ENCODE measurements around the gene GZMM. TPM values are rescaled to one million over a fixed set of nuclear protein-coding genes. Genes with fewer than 3 reads are reported as not detected.
A peak's percentile ranks its signal among the peaks of the same experiment; 100 is the strongest.

The GZMM gene
- total and polyA plus RNA-seq, 2 of the 13 experiments (the other 11 are each of a cell fraction or from before 2014, with no cell fraction given), result 0.07 TPM; not detected in 1

DNA sequence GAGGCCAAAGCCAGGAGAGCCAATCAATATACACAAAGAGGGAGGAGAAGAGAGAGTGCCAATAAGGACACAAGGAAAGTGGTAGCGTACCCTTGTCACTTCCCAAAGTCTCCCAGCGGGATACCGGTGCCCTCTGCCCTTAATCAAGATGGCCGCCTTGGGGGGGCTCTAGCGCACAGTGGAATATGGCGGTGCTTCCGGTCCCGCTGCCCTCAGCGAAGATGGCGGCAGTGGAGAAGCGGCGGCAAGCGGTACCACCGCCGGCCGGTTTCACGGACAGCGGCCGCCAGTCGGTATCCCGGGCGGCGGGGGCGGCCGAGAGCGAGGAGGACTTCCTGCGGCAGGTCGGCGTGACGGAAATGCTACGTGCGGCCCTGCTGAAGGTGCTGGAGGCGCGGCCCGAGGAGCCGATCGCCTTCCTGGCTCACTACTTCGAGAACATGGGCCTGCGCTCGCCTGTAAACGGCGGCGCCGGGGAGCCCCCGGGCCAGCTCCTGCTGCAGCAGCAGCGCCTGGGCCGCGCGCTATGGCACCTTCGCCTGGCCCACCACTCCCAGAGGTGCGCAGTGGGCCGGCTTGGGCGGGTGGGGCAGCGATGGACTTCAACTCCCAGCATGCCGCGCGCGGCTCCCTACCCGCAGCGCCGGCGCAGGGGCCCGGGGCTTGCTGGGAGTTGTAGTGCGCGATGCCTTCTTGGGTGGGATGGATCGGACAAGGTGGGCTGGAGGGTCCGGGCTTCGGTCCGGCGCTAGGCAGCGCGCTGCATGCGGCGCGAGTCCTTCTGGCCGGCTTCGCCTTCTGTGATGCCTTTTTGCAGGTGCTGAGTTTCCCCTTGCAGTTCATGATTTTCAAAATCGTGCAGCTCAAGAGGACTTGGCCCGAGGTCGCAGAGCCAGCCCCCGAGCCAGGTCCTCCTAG, 36.3 kb upstream of the GZMM start, which contains the start of gene TPGS1 (continued):
- TF ChIP-seq, protein P1, sequence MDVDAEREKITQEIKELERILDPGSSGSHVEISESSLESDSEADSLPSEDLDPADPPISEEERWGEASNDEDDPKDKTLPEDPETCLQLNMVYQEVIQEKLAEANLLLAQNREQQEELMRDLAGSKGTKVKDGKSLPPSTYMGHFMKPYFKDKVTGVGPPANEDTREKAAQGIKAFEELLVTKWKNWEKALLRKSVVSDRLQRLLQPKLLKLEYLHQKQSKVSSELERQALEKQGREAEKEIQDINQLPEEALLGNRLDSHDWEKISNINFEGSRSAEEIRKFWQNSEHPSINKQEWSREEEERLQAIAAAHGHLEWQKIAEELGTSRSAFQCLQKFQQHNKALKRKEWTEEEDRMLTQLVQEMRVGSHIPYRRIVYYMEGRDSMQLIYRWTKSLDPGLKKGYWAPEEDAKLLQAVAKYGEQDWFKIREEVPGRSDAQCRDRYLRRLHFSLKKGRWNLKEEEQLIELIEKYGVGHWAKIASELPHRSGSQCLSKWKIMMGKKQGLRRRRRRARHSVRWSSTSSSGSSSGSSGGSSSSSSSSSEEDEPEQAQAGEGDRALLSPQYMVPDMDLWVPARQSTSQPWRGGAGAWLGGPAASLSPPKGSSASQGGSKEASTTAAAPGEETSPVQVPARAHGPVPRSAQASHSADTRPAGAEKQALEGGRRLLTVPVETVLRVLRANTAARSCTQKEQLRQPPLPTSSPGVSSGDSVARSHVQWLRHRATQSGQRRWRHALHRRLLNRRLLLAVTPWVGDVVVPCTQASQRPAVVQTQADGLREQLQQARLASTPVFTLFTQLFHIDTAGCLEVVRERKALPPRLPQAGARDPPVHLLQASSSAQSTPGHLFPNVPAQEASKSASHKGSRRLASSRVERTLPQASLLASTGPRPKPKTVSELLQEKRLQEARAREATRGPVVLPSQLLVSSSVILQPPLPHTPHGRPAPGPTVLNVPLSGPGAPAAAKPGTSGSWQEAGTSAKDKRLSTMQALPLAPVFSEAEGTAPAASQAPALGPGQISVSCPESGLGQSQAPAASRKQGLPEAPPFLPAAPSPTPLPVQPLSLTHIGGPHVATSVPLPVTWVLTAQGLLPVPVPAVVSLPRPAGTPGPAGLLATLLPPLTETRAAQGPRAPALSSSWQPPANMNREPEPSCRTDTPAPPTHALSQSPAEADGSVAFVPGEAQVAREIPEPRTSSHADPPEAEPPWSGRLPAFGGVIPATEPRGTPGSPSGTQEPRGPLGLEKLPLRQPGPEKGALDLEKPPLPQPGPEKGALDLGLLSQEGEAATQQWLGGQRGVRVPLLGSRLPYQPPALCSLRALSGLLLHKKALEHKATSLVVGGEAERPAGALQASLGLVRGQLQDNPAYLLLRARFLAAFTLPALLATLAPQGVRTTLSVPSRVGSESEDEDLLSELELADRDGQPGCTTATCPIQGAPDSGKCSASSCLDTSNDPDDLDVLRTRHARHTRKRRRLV (CRISPR knock-in tag; IDR thresholded peaks at IDR 0.05), result no peak; the same call in 1 of the 2 replicates
- TF ChIP-seq ZNF331 (CRISPR knock-in tag; IDR thresholded peaks at IDR 0.05), result no peak
- peak; percentile 56 for TF ChIP-seq DR1 (CRISPR knock-in tag; IDR thresholded peaks at IDR 0.05)
- TF ChIP-seq FLYWCH1 (CRISPR knock-in tag; IDR thresholded peaks at IDR 0.05), result no peak
- no peak; the same call in 1 of the 2 replicates for TF ChIP-seq ZSCAN9 (CRISPR knock-in tag; IDR thresholded peaks at IDR 0.05; ENCODE audit: borderline replicate concordance)
- TF ChIP-seq, protein P2, sequence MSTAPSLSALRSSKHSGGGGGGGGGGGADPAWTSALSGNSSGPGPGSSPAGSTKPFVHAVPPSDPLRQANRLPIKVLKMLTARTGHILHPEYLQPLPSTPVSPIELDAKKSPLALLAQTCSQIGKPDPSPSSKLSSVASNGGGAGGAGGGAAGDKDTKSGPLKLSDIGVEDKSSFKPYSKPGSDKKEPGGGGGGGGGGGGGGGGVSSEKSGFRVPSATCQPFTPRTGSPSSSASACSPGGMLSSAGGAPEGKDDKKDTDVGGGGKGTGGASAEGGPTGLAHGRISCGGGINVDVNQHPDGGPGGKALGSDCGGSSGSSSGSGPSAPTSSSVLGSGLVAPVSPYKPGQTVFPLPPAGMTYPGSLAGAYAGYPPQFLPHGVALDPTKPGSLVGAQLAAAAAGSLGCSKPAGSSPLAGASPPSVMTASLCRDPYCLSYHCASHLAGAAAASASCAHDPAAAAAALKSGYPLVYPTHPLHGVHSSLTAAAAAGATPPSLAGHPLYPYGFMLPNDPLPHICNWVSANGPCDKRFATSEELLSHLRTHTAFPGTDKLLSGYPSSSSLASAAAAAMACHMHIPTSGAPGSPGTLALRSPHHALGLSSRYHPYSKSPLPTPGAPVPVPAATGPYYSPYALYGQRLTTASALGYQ (CRISPR knock-in tag; IDR thresholded peaks at IDR 0.05), result 0 out of 2 replicates have a peak, but pooled peaks have one; percentile 27
- TF ChIP-seq, protein P3, sequence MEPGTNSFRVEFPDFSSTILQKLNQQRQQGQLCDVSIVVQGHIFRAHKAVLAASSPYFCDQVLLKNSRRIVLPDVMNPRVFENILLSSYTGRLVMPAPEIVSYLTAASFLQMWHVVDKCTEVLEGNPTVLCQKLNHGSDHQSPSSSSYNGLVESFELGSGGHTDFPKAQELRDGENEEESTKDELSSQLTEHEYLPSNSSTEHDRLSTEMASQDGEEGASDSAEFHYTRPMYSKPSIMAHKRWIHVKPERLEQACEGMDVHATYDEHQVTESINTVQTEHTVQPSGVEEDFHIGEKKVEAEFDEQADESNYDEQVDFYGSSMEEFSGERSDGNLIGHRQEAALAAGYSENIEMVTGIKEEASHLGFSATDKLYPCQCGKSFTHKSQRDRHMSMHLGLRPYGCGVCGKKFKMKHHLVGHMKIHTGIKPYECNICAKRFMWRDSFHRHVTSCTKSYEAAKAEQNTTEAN (CRISPR knock-in tag; conservative IDR thresholded peaks at IDR 0.05), result peak; percentile 50; the same call in 1 of the 2 replicates
- no peak; the same call in 1 of the 2 replicates for TF ChIP-seq SMAD3 (CRISPR knock-in tag; IDR thresholded peaks at IDR 0.05)
- TF ChIP-seq ZNF839 (CRISPR knock-in tag; IDR thresholded peaks at IDR 0.05; ENCODE audit: borderline replicate concordance), result peak; percentile 36; the same call in 1 of the 2 replicates
- peak; percentile 96 for TF ChIP-seq TAF1 (CRISPR knock-in tag; IDR thresholded peaks at IDR 0.05)
- 0 out of 2 replicates have a peak, but pooled peaks have one; percentile 54 for TF ChIP-seq HIVEP1 (CRISPR knock-in tag; IDR thresholded peaks at IDR 0.05)
- TF ChIP-seq, protein P4, sequence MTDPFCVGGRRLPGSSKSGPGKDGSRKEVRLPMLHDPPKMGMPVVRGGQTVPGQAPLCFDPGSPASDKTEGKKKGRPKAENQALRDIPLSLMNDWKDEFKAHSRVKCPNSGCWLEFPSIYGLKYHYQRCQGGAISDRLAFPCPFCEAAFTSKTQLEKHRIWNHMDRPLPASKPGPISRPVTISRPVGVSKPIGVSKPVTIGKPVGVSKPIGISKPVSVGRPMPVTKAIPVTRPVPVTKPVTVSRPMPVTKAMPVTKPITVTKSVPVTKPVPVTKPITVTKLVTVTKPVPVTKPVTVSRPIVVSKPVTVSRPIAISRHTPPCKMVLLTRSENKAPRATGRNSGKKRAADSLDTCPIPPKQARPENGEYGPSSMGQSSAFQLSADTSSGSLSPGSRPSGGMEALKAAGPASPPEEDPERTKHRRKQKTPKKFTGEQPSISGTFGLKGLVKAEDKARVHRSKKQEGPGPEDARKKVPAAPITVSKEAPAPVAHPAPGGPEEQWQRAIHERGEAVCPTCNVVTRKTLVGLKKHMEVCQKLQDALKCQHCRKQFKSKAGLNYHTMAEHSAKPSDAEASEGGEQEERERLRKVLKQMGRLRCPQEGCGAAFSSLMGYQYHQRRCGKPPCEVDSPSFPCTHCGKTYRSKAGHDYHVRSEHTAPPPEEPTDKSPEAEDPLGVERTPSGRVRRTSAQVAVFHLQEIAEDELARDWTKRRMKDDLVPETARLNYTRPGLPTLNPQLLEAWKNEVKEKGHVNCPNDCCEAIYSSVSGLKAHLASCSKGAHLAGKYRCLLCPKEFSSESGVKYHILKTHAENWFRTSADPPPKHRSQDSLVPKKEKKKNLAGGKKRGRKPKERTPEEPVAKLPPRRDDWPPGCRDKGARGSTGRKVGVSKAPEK (CRISPR knock-in tag; IDR thresholded peaks at IDR 0.05; ENCODE audit: borderline replicate concordance), result no peak
- TF ChIP-seq ZNF256 (CRISPR knock-in tag; conservative IDR thresholded peaks at IDR 0.05), result 0 out of 2 replicates have a peak, but pooled peaks have one; percentile 28
- TF ChIP-seq TBP (CRISPR knock-in tag; IDR thresholded peaks at IDR 0.05), result no peak
- TF ChIP-seq, protein P5, sequence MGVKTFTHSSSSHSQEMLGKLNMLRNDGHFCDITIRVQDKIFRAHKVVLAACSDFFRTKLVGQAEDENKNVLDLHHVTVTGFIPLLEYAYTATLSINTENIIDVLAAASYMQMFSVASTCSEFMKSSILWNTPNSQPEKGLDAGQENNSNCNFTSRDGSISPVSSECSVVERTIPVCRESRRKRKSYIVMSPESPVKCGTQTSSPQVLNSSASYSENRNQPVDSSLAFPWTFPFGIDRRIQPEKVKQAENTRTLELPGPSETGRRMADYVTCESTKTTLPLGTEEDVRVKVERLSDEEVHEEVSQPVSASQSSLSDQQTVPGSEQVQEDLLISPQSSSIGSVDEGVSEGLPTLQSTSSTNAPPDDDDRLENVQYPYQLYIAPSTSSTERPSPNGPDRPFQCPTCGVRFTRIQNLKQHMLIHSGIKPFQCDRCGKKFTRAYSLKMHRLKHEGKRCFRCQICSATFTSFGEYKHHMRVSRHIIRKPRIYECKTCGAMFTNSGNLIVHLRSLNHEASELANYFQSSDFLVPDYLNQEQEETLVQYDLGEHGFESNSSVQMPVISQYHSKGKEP (CRISPR knock-in tag; IDR thresholded peaks at IDR 0.05), result no peak

All from HepG2 (cell line).